DND-41 (cell line): Measurements from ENCODE around the gene ORC1.

ENCODE experiments used
- ATAC-seq: fragments of 200-7000 bp; cut with Tn5 transposase; 3 replicates; pipeline ENCODE4 v1.9.1; 2021; ENCODE audit warnings: low read depth; ENCODE audit not compliant: insufficient read depth
- DNase-seq: peaks from one replicate; pipeline ENCODE4 v3.0.0-alpha.2; 2020
- H2AFZ ChIP-seq: 2 replicates; pipeline ENCODE4 v1.6.0; 2012; ENCODE audit warnings: low read depth, low read length
- H3K27ac ChIP-seq: 2 replicates; pipeline ENCODE4 v1.5.1; 2012; ENCODE audit warnings: low read length, inconsistent platforms
- H3K27me3 ChIP-seq: fragments of 200-600 bp; sonication (generic); 2 replicates; pipeline ENCODE4 v1.6.0; 2012; ENCODE audit warnings: low read length, mild to moderate bottlenecking, inconsistent platforms; ENCODE audit not compliant: insufficient read depth, poor library complexity
- H3K36me3 ChIP-seq: 2 replicates; pipeline ENCODE4 v1.5.1; 2012; ENCODE audit warnings: low read length, inconsistent platforms; ENCODE audit not compliant: insufficient read depth
- H3K4me1 ChIP-seq: 2 replicates; pipeline ENCODE4 v1.5.1; 2012; ENCODE audit warnings: mild to moderate bottlenecking, low read length; ENCODE audit not compliant: insufficient read depth
- H3K4me2 ChIP-seq: 2 replicates; pipeline ENCODE4 v1.6.0; 2012; ENCODE audit warnings: mild to moderate bottlenecking, moderate library complexity, low read length, inconsistent platforms; ENCODE audit not compliant: insufficient read depth
- H3K4me3 ChIP-seq, 2 experiments: fragments of 200-600 bp in 1 of 2; shearing (Covaris generic) in 1 of 2; 2 replicates each; pipeline ENCODE4 v1.5.1; 2012 to 2016; ENCODE audit warnings: inconsistent platforms in 2 of 2, low read length in 2 of 2, mild to moderate bottlenecking in 2 of 2, low read depth in 1 of 2, moderate library complexity in 1 of 2
- H3K79me2 ChIP-seq: 2 replicates; pipeline ENCODE4 v1.6.0; 2012; ENCODE audit warnings: low read length, inconsistent platforms; ENCODE audit not compliant: insufficient read depth
- H3K9ac ChIP-seq: 2 replicates; pipeline ENCODE4 v1.6.0; 2012; ENCODE audit warnings: low read depth, mild to moderate bottlenecking, inconsistent platforms, low read length, moderate library complexity
- H3K9me3 ChIP-seq: 2 replicates; pipeline ENCODE4 v1.5.1; 2012; ENCODE audit warnings: low read length, moderate library complexity, mild to moderate bottlenecking, inconsistent platforms; ENCODE audit not compliant: insufficient read depth, severe bottlenecking
- H4K20me1 ChIP-seq: 2 replicates; pipeline ENCODE4 v1.6.0; 2012; ENCODE audit warnings: low read length; ENCODE audit not compliant: insufficient read depth
- EZH2 ChIP-seq: IDR thresholded peaks from 3 replicates; pipeline ENCODE4 v1.6.1; 2012; ENCODE audit warnings: borderline replicate concordance, low read depth, mild to moderate bottlenecking, moderate library complexity, low read length, inconsistent platforms; ENCODE audit not compliant: severe bottlenecking
- TF ChIP-seq, protein P1 (sequence below): IDR thresholded peaks from 2 replicates; pipeline ENCODE4 v1.5.1; 2012; ENCODE audit warnings: borderline replicate concordance, low read length, moderate library complexity, mild to moderate bottlenecking; ENCODE audit not compliant: poor library complexity, severe bottlenecking; ENCODE audit errors: extremely low read depth

The ORC1 gene

DNA sequence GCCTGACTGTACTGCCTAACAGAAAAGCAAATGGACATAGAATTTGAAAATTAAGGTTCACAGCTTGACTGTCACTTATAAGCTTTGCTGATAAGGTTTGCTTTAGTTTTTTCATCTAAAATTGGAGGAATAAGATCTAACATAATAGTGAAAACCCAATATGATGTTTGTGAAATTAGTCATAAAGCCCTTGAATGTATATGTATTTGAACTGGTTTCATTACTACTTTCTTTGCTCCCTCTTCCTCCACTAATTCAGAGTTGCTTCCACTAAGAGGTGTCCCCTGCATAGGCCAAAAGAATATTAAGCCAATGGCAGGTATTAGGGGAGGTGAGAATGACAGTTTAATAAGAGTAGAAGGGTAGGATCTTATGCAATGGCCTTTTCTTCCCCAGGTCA, 10.7 kb upstream of the ORC1 start:
- DNase-seq = no peak
- Histone ChIP-seq H3K4me2 (no peak overlapping the region), H3K4me3 (no peak overlapping the region), H3K9ac (no peak overlapping the region), H3K36me3 (peaks cover 85% of the 10 kb centered on the region), H3K27me3 (no peaks in the 10 kb centered on the region), H3K4me1 (peaks cover 32% of the 10 kb centered on the region), H2AFZ (no peak overlapping the region), H3K27ac (no peak overlapping the region), H3K9me3 (no peaks in the 10 kb centered on the region), H4K20me1 (no peaks in the 10 kb centered on the region), H3K79me2 (no peaks in the 10 kb centered on the region)
- ATAC-seq = no peak
- TF ChIP-seq, protein P1, sequence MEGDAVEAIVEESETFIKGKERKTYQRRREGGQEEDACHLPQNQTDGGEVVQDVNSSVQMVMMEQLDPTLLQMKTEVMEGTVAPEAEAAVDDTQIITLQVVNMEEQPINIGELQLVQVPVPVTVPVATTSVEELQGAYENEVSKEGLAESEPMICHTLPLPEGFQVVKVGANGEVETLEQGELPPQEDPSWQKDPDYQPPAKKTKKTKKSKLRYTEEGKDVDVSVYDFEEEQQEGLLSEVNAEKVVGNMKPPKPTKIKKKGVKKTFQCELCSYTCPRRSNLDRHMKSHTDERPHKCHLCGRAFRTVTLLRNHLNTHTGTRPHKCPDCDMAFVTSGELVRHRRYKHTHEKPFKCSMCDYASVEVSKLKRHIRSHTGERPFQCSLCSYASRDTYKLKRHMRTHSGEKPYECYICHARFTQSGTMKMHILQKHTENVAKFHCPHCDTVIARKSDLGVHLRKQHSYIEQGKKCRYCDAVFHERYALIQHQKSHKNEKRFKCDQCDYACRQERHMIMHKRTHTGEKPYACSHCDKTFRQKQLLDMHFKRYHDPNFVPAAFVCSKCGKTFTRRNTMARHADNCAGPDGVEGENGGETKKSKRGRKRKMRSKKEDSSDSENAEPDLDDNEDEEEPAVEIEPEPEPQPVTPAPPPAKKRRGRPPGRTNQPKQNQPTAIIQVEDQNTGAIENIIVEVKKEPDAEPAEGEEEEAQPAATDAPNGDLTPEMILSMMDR = no peak
- no peak for TF ChIP-seq EZH2

DNA sequence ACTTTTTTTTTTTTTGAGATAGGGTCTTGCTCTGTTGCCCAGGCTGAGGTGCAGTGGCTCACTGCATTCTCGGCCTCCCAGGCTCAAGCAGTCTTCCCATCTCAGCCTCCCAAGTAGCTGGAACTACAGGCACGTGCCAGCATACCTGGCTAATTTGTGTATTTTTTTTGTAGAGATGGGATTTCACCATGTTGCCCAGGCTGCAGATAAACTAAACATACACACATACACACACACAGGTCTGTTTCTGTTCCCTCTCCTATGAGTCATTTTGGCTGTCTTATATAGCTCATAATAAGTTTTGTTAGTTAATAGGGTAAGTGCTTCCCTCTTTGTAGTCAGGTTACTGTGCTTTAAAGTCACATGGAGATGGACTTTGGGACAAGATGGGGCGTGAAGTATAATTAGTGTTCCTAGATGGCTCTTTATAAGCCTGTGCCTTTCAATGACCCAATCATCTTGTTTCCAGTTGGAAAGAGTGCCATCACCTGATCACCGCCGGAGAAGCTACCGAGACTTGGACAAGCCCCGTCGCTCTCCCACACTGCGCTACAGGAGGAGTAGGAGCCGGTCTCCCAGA, 9.3 kb upstream of the ORC1 start:
- Histone ChIP-seq H4K20me1 (no peaks in the 10 kb centered on the region), H3K27me3 (no peaks in the 10 kb centered on the region), H3K9ac (no peak overlapping the region), H3K27ac (no peak overlapping the region), H3K36me3 (peaks cover 93% of the 10 kb centered on the region), H3K4me3 (no peak overlapping the region), H3K9me3 (no peaks in the 10 kb centered on the region), H3K4me2 (no peak overlapping the region), H3K79me2 (peaks cover 7% of the 10 kb centered on the region; the same call in 1 of the 2 replicates), H3K4me1 (peaks cover 18% of the 10 kb centered on the region), H2AFZ (no peak overlapping the region)
- ATAC-seq = no peak
- no peak for DNase-seq
- TF ChIP-seq, protein P1 = no peak
- TF ChIP-seq EZH2 = no peak

DNA sequence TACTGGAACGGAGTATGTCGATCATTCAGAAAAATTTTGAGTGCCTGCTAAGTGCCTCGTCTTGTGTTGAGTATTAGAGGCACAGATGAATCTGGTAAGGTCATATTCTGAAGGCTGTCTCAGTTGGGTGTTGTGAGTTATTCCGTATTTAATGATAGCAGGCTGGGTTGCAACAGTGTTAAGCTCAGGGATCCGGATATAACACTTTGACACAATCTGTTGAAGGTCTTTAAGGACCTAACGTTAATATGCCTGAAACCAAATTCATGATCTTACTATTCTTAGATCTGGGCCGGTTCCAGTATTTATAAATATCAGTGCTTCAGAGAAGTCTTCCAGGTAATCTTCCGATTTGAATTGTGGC, 734 bp upstream of the ORC1 start:
- Histone ChIP-seq H3K4me2 (peak overlapping the region; percentile 78), H4K20me1 (peaks cover 14% of the 10 kb centered on the region; the same call in 1 of the 2 replicates), H3K79me2 (peaks cover 87% of the 10 kb centered on the region), H3K9ac (peak overlapping the region; percentile 81), H3K27me3 (no peaks in the 10 kb centered on the region), H3K27ac (peak overlapping the region; percentile 95), H3K9me3 (no peaks in the 10 kb centered on the region), H3K36me3 (peaks cover 69% of the 10 kb centered on the region), H3K4me3 (peak overlapping the region; percentile 63 to 80), H2AFZ (peak overlapping the region; percentile 94), H3K4me1 (peaks cover 46% of the 10 kb centered on the region)
- no peak for DNase-seq
- no peak for ATAC-seq
- no peak for TF ChIP-seq EZH2
- TF ChIP-seq, protein P1 = no peak
